GM23248 (cell line): ENCODE results near the gene CDON.

ENCODE experiments used
- EZH2 ChIP-seq: fragments of 200-600 bp; sonication (generic); IDR thresholded peaks from 2 replicates; pipeline ENCODE4 v1.6.1; 2018; ENCODE audit warnings: antibody characterized with exemption, mild to moderate bottlenecking; ENCODE audit not compliant: insufficient read depth, poor library complexity, severe bottlenecking
- EZH2phosphoT487 ChIP-seq: fragments of 200-600 bp; sonication (generic); IDR thresholded peaks from 2 replicates; pipeline ENCODE4 v1.6.1; 2018; ENCODE audit warnings: antibody characterized with exemption, moderate library complexity, mild to moderate bottlenecking, low read depth; ENCODE audit not compliant: insufficient read depth

DNA sequence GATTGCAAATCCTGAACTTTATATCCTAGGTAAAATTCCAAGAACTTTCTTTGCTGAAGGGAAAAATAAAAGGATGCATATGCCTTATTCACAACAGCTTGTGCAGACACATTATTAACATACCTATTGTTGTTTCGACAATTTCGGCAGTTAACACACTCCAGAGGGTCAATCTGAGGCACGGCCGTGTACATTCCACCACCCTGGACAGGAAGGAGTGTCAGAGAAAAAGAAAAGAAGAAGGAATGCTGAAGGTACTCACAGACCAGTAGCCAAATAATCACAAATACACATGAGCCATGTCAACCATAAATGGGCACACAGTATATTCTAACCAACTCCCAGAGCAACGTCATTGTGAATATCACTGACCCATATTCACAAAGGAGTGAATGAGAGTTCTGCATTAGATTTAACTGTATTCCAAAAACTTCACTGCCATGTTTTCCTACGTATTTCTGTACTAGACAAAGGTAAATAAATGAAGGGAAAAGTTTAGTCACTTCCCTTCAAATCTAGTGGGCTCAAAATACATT lies 84.4 kb downstream of the CDON start:
- no peak for TF ChIP-seq EZH2
- TF ChIP-seq EZH2phosphoT487: no peak
